Neural crest cell (in vitro differentiated cells): ENCODE results near the gene CAPN5. TPM values are rescaled to one million over a fixed set of nuclear protein-coding genes. Genes with fewer than 3 reads are reported as not detected.

ENCODE experiments used
- DNase-seq: peaks from one replicate; pipeline ENCODE4 v3.0.0; 2021; ENCODE audit warnings: low read depth, mixed read lengths, low spot score
- H3K27ac Mint-ChIP-seq: one replicate; pipeline ENCODE4 v1.8.0; 2021; ENCODE audit warnings: mild to moderate bottlenecking, mixed read lengths; ENCODE audit not compliant: unreplicated experiment
- H3K27me3 Mint-ChIP-seq: 2 replicates; pipeline ENCODE4 v1.8.0; 2021; ENCODE audit warnings: low read depth, mild to moderate bottlenecking, mixed read lengths
- H3K36me3 Mint-ChIP-seq: 2 replicates; pipeline ENCODE4 v1.8.0; 2021; ENCODE audit warnings: low read depth, mild to moderate bottlenecking, mixed read lengths
- H3K4me1 Mint-ChIP-seq: 2 replicates; pipeline ENCODE4 v1.8.0; 2021; ENCODE audit warnings: mixed read lengths
- H3K4me3 Mint-ChIP-seq: one replicate; pipeline ENCODE4 v1.8.0; 2021; ENCODE audit warnings: mild to moderate bottlenecking, mixed read lengths
- H3K9me3 Mint-ChIP-seq: 2 replicates; pipeline ENCODE4 v1.8.0; 2021; ENCODE audit warnings: mixed read lengths
- total RNA-seq: library from RNA; stranded (reverse); gene quantifications from 2 replicates; pipeline ENCODE4 v1.2.1, GENCODE V29; 2021
- TF ChIP-seq, protein P1 (sequence below): fragments of 200-600 bp; sonication (generic); conservative IDR thresholded peaks from 2 replicates; pipeline ENCODE4 v1.5.0; 2021; ENCODE audit warnings: antibody characterized with exemption, mild to moderate bottlenecking

CAPN5 gene
- total RNA-seq, 1 donor from 2014 or later, result 25.8 TPM

DNA sequence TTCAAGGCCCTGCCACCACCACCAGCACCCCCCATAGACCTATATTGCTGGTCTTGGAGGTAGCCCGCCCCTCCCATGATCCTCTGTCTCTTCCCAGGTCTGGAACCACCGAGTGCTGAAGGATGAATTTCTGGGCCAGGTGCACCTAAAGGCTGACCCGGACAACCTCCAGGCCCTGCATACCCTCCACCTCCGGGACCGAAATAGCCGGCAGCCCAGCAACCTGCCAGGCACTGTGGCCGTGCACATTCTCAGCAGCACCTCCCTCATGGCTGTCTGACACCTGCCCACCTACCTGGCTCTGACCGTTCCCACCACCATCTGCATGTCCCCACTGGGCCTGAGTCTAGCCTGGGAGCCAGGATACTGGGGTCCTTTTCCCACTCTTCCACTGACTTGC is 56.8 kb downstream of the CAPN5 start:
- Mint-ChIP-seq H3K27me3 (no peaks in the 10 kb centered on the region), H3K9me3 (no peaks in the 10 kb centered on the region), H3K36me3 (peaks cover 4% of the 10 kb centered on the region), H3K4me3 (no peak overlapping the region), H3K27ac (no peak overlapping the region), H3K4me1 (peaks cover 17% of the 10 kb centered on the region)
- DNase-seq, result no peak
- TF ChIP-seq, protein P1, sequence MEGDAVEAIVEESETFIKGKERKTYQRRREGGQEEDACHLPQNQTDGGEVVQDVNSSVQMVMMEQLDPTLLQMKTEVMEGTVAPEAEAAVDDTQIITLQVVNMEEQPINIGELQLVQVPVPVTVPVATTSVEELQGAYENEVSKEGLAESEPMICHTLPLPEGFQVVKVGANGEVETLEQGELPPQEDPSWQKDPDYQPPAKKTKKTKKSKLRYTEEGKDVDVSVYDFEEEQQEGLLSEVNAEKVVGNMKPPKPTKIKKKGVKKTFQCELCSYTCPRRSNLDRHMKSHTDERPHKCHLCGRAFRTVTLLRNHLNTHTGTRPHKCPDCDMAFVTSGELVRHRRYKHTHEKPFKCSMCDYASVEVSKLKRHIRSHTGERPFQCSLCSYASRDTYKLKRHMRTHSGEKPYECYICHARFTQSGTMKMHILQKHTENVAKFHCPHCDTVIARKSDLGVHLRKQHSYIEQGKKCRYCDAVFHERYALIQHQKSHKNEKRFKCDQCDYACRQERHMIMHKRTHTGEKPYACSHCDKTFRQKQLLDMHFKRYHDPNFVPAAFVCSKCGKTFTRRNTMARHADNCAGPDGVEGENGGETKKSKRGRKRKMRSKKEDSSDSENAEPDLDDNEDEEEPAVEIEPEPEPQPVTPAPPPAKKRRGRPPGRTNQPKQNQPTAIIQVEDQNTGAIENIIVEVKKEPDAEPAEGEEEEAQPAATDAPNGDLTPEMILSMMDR, result no peak

DNA sequence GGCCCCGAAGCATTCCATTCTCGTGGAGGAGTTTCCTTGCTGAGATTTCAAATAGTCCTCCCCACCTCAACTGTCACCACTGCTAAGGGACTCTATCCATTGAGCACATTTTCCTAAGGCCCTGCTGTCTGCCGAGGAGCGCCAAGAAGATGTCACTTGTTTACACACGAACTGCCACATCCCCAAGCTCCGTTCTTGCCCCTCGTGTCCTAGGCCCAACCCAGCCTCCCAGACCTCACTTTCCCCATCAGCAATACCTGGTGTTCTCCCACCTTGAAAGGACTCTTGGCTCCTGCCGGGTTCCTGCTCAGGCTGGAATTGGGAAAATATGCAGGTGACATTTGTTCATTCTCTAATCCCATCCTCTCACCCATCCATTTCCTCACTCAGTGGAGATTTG is 57.3 kb downstream of the CAPN5 start:
- Mint-ChIP-seq H3K36me3 (peaks cover 4% of the 10 kb centered on the region), H3K27me3 (no peaks in the 10 kb centered on the region), H3K9me3 (no peaks in the 10 kb centered on the region), H3K4me3 (no peak overlapping the region), H3K4me1 (peaks cover 22% of the 10 kb centered on the region), H3K27ac (peak overlapping the region; percentile 8)
- no peak for DNase-seq
- TF ChIP-seq, protein P1, result no peak

DNA sequence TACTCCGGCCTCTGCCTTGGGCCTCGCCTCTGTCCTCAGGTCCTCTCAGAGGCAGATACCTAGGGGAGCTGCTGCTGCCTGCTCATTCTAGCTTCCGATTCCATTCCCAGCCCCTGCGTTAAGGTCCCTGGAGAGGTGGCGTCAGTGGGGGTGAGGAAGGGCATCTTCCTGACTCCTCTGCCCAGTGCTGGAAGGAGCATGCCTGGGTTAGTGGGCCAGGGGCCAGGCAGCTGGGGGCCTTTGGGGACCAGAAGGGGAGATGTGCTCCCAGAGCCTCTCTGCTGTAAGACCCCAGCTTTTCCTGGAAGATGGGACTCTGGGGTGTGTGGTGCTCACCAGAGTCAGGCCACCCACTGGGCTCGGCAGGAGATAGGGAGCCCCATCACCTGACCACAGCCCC is 57.7 kb downstream of the CAPN5 start:
- peak overlapping the region; percentile 6 for H3K27ac Mint-ChIP-seq
- peaks cover 25% of the 10 kb centered on the region for H3K4me1 Mint-ChIP-seq
- TF ChIP-seq, protein P1, result no peak
- no peak for DNase-seq
- H3K9me3 Mint-ChIP-seq, result no peaks in the 10 kb centered on the region
- peaks cover 4% of the 10 kb centered on the region for H3K36me3 Mint-ChIP-seq
- no peaks in the 10 kb centered on the region for H3K27me3 Mint-ChIP-seq
- no peak overlapping the region for H3K4me3 Mint-ChIP-seq

DNA sequence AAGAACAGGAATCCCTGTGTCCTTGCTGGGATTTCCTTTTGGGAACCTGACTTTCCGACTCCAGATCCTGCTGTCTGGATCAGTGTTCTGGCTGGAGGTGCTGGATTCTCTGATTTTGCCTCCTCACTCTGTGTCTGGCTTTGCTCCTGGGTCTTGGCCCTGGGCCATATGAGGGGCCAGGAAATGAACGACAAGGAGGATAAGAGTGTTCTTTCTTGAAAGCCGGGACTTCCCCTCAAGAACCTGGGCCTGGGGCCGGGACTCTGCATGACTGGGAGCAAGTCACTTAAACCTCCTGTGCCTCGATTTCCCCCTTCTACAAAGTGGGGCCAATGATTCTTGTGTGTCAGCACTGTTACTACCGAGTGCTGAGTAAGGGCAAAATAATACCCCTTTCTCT is 58.4 kb downstream of the CAPN5 start:
- Mint-ChIP-seq H3K27me3 (no peaks in the 10 kb centered on the region), H3K4me1 (peaks cover 29% of the 10 kb centered on the region)
- TF ChIP-seq, protein P1, result no peak

DNA sequence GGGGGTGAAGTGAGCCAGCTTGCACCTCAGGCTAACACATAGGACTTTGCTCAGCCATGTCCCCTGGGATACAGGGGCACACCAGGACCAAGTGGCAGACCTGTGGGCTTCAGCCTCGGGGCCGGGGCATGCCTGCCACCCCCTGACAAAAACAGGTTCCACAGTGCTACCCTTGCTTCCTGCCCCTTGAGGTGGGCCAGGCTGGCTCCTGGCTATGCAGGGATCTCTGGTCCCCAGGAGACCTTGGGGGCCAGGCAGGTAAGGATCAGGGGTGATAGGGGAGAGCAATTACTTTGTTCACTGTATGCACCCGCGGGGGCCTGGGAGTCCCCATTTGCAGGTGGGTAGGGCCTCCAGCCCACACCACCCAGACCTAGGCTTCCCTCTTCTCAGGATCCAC is 58.9 kb downstream of the CAPN5 start:
- no peak overlapping the region for H3K4me3 Mint-ChIP-seq
- H3K36me3 Mint-ChIP-seq, result peaks cover 3% of the 10 kb centered on the region
- H3K4me1 Mint-ChIP-seq, result peaks cover 29% of the 10 kb centered on the region
- H3K9me3 Mint-ChIP-seq, result no peaks in the 10 kb centered on the region
- H3K27me3 Mint-ChIP-seq, result no peaks in the 10 kb centered on the region
- TF ChIP-seq, protein P1, result no peak
- no peak for DNase-seq
- no peak overlapping the region for H3K27ac Mint-ChIP-seq

More for the DNA sequence above, 58.4 kb downstream of the CAPN5 start:
- DNase-seq, result no peak
- no peaks in the 10 kb centered on the region for H3K9me3 Mint-ChIP-seq
- no peak overlapping the region for H3K27ac Mint-ChIP-seq
- H3K36me3 Mint-ChIP-seq, result peaks cover 4% of the 10 kb centered on the region
- no peak overlapping the region for H3K4me3 Mint-ChIP-seq
